ENCODE data around the gene KIF11.

Gene KIF11

DNA sequence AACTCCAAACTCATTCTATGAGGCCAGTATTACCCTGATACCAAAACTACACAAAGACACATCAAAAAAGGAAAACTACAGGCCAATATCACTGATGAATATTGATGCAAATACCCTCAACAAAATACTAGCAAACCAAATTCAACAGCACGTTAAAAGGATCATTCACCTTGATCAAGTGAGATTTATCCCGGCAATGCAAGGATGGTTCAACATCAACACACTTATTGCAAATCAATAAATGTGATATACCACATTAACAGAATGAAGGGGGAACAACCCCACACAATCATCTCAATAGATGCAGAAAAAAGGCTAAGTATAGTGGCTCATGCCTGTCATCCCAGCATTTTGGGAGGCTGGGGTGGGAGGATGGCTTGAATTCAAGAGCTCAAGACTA is 39.0 kb upstream of the KIF11 start:
- Histone ChIP-seq H3K4me1 (ENCODE audit: control insufficient read depth, low read length) (peaks cover 13% of the 10 kb centered on the region), H3K9me2 (replicated peaks; ENCODE audit: control insufficient read depth, low read length) (no peaks in the 10 kb centered on the region), H3F3A (ENCODE audit: control insufficient read depth, insufficient read depth) (no peaks in the 10 kb centered on the region), H3K36me3 (ENCODE audit: control insufficient read depth, low read length) (peaks cover 48% of the 10 kb centered on the region), H3K4me3 (ENCODE audit: low read length) (no peak overlapping the region), H3K79me2 (ENCODE audit: control insufficient read depth, low read length) (peaks cover 43% of the 10 kb centered on the region), H3K27ac (ENCODE audit: low read depth, low read length) (no peak overlapping the region), H3K9me3 (ENCODE audit: control insufficient read depth, insufficient read depth, low read length) (peaks cover 9% of the 10 kb centered on the region; the same call in 1 of the 2 replicates), H4K20me1 (ENCODE audit: control insufficient read depth, insufficient read depth, low read depth, low read length) (no peaks in the 10 kb centered on the region), H3K27me3 (ENCODE audit: control insufficient read depth, low read length) (no peaks in the 10 kb centered on the region), H3K4me2 (ENCODE audit: low read length) (no peak overlapping the region)
- TF ChIP-seq, protein P1, sequence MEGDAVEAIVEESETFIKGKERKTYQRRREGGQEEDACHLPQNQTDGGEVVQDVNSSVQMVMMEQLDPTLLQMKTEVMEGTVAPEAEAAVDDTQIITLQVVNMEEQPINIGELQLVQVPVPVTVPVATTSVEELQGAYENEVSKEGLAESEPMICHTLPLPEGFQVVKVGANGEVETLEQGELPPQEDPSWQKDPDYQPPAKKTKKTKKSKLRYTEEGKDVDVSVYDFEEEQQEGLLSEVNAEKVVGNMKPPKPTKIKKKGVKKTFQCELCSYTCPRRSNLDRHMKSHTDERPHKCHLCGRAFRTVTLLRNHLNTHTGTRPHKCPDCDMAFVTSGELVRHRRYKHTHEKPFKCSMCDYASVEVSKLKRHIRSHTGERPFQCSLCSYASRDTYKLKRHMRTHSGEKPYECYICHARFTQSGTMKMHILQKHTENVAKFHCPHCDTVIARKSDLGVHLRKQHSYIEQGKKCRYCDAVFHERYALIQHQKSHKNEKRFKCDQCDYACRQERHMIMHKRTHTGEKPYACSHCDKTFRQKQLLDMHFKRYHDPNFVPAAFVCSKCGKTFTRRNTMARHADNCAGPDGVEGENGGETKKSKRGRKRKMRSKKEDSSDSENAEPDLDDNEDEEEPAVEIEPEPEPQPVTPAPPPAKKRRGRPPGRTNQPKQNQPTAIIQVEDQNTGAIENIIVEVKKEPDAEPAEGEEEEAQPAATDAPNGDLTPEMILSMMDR (IDR thresholded peaks at IDR 0.05; ENCODE audit: low read depth, low read length, poor library complexity, severe bottlenecking) = no peak
- TF ChIP-seq EZH2phosphoT487 (IDR thresholded peaks at IDR 0.05; ENCODE audit: borderline replicate concordance, low read length) = no peak

DNA sequence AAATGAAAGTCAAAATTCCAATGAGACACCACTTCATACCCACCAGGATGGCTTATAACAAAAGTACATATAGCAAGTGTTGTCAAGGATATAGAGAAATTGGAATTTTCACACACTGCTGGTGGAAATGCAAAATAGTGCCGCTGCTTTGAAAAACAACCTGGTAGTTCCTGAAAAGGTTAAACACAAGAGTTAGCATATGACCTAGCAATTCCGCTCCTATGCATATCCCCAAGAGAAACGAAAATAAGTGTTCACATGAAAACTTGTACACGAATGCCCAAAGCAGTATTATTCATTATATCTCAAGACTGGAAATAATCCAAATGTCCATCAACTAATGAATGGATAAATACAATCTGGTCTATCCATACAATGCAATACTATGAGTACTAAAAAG is 33.9 kb upstream of the KIF11 start:
- no peaks in the 10 kb centered on the region for H3K9me2 ChIP-seq (replicated peaks; ENCODE audit: control insufficient read depth, low read length)
- H3F3A ChIP-seq (ENCODE audit: control insufficient read depth, insufficient read depth) = no peaks in the 10 kb centered on the region
- no peak overlapping the region for H3K4me3 ChIP-seq (ENCODE audit: low read length)
- H3K27ac ChIP-seq (ENCODE audit: low read depth, low read length) = no peak overlapping the region
- no peak overlapping the region for H3K4me2 ChIP-seq (ENCODE audit: low read length)
- peaks cover 54% of the 10 kb centered on the region for H3K36me3 ChIP-seq (ENCODE audit: control insufficient read depth, low read length)
- H3K27me3 ChIP-seq (ENCODE audit: control insufficient read depth, low read length) = no peaks in the 10 kb centered on the region
- H4K20me1 ChIP-seq (ENCODE audit: control insufficient read depth, insufficient read depth, low read depth, low read length) = no peaks in the 10 kb centered on the region
- peaks cover 40% of the 10 kb centered on the region for H3K79me2 ChIP-seq (ENCODE audit: control insufficient read depth, low read length)
- H3K4me1 ChIP-seq (ENCODE audit: control insufficient read depth, low read length) = no peaks in the 10 kb centered on the region
- TF ChIP-seq, protein P1 (IDR thresholded peaks at IDR 0.05; ENCODE audit: low read depth, low read length, poor library complexity, severe bottlenecking) = no peak
- no peak for TF ChIP-seq EZH2phosphoT487 (IDR thresholded peaks at IDR 0.05; ENCODE audit: borderline replicate concordance, low read length)
- peaks cover 4% of the 10 kb centered on the region; the same call in 1 of the 2 replicates for H3K9me3 ChIP-seq (ENCODE audit: control insufficient read depth, insufficient read depth, low read length)

DNA sequence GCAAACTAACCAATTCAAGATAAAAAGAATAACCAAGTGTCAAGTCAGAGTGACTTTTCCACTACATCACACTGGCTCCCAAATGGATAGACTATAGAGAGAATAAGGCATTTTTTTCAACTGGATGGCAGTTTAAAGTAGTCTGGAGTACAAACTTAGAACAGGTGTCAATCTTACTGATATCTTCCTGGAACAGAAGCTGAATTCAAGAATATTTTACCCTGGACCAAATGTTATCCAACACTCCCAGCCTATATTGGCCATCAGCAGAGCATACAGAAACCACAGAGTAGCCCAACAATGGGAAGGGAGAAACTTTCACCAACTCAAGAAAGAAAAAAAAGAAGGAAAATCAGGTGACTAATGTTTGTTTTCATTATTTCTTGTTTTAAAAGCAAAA is 30.5 kb upstream of the KIF11 start:
- Histone ChIP-seq H3K27ac (ENCODE audit: low read depth, low read length) (no peak overlapping the region), H3K9me2 (replicated peaks; ENCODE audit: control insufficient read depth, low read length) (no peaks in the 10 kb centered on the region), H3F3A (ENCODE audit: control insufficient read depth, insufficient read depth) (no peaks in the 10 kb centered on the region), H3K79me2 (ENCODE audit: control insufficient read depth, low read length) (peaks cover 66% of the 10 kb centered on the region), H3K4me1 (ENCODE audit: control insufficient read depth, low read length) (peaks cover under 1% of the 10 kb centered on the region; the same call in 1 of the 2 replicates), H3K36me3 (ENCODE audit: control insufficient read depth, low read length) (peaks cover 52% of the 10 kb centered on the region), H3K9me3 (ENCODE audit: control insufficient read depth, insufficient read depth, low read length) (no peaks in the 10 kb centered on the region), H3K4me2 (ENCODE audit: low read length) (no peak overlapping the region), H3K27me3 (ENCODE audit: control insufficient read depth, low read length) (no peaks in the 10 kb centered on the region), H4K20me1 (ENCODE audit: control insufficient read depth, insufficient read depth, low read depth, low read length) (no peaks in the 10 kb centered on the region), H3K4me3 (ENCODE audit: low read length) (no peak overlapping the region)
- TF ChIP-seq, protein P1 (IDR thresholded peaks at IDR 0.05; ENCODE audit: low read depth, low read length, poor library complexity, severe bottlenecking) = no peak
- TF ChIP-seq EZH2phosphoT487 (IDR thresholded peaks at IDR 0.05; ENCODE audit: borderline replicate concordance, low read length) = no peak

All from DOHH2 (cell line).